Neural cell (in vitro differentiated cells): Measurements from ENCODE around the gene PTTG1. TPM values are rescaled to one million over a fixed set of nuclear protein-coding genes. Genes with fewer than 3 reads are reported as not detected.

Experiments
- H2AFZ ChIP-seq: fragments of 200-600, 300-800 bp; sonication (generic), shearing (Covaris generic); 2 replicates; pipeline ENCODE4 v1.6.0; 2014; ENCODE audit warnings: low read depth, mild to moderate bottlenecking, antibody characterized with exemption, low read length, moderate library complexity
- H3F3A ChIP-seq: fragments of 200-600 bp; shearing (Covaris generic); 2 replicates; pipeline ENCODE4 v1.6.1; 2016; ENCODE audit warnings: mild to moderate bottlenecking, moderate library complexity, mixed read lengths, antibody characterized with exemption, low read length; ENCODE audit not compliant: insufficient read depth, poor library complexity, severe bottlenecking
- H3K27ac ChIP-seq: fragments of 200-600, 300-800 bp; sonication (generic), shearing (Covaris generic); 2 replicates; pipeline ENCODE4 v1.5.1; 2014; ENCODE audit warnings: mild to moderate bottlenecking, low read length, moderate library complexity
- H3K27me3 ChIP-seq: fragments of 300-800, 200-600 bp; sonication (generic), shearing (Covaris generic); 2 replicates; pipeline ENCODE4 v1.6.0; 2014; ENCODE audit warnings: mild to moderate bottlenecking, low read depth, low read length, moderate library complexity; ENCODE audit not compliant: insufficient read depth
- H3K36me3 ChIP-seq: fragments of 300-800, 200-600 bp; sonication (generic), shearing (Covaris generic); 2 replicates; pipeline ENCODE4 v1.5.1; 2014; ENCODE audit warnings: mild to moderate bottlenecking, antibody characterized with exemption, low read length, moderate library complexity; ENCODE audit not compliant: insufficient read depth
- H3K4me2 ChIP-seq: fragments of 300-800, 200-600 bp; sonication (generic), shearing (Covaris generic); 2 replicates; pipeline ENCODE4 v1.6.0; 2014; ENCODE audit warnings: mild to moderate bottlenecking, low read length
- H3K4me3 ChIP-seq: fragments of 300-800, 200-600 bp; sonication (generic), shearing (Covaris generic); 2 replicates; pipeline ENCODE4 v1.5.1; 2014; ENCODE audit warnings: mild to moderate bottlenecking, low read length, moderate library complexity
- H3K79me2 ChIP-seq: fragments of 200-600 bp; shearing (Covaris generic); replicated peaks from 2 replicates; pipeline ENCODE4 v1.6.0; 2014; ENCODE audit warnings: mild to moderate bottlenecking, low read length, moderate library complexity; ENCODE audit not compliant: insufficient read depth
- H3K9ac ChIP-seq: fragments of 300-800, 200-600 bp; sonication (generic), shearing (Covaris generic); 2 replicates; pipeline ENCODE4 v1.6.1; 2016; ENCODE audit warnings: mild to moderate bottlenecking, low read length, mixed read lengths
- H3K9me2 ChIP-seq: fragments of 200-600 bp; shearing (Covaris generic); 2 replicates; pipeline ENCODE4 v1.6.1; 2016; ENCODE audit warnings: mild to moderate bottlenecking, low read length, mixed read lengths; ENCODE audit not compliant: insufficient read depth
- H3K9me3 ChIP-seq: fragments of 200-600, 300-800 bp; sonication (generic), shearing (Covaris generic); 2 replicates; pipeline ENCODE4 v1.6.1; 2016; ENCODE audit warnings: mild to moderate bottlenecking, mixed run types, low read length, moderate library complexity, mixed read lengths
- H4K20me1 ChIP-seq: fragments of 200-600 bp; shearing (Covaris generic); 2 replicates; pipeline ENCODE4 v1.6.1; 2016; ENCODE audit warnings: mild to moderate bottlenecking, mixed run types; ENCODE audit not compliant: insufficient read depth
- EP300 ChIP-seq: fragments of 450-650 bp; conservative IDR thresholded peaks from 2 replicates; pipeline ENCODE4 v1.6.1; 2014; ENCODE audit warnings: antibody characterized with exemption, mild to moderate bottlenecking, moderate library complexity; ENCODE audit not compliant: poor library complexity, severe bottlenecking
- EZH2 ChIP-seq: fragments of 200-600, 300-800 bp; shearing (Covaris generic), sonication (generic); IDR thresholded peaks from 2 replicates; pipeline ENCODE4 v1.6.1; 2014; ENCODE audit warnings: antibody characterized with exemption, low read length, borderline replicate concordance, mild to moderate bottlenecking; ENCODE audit not compliant: insufficient read depth, poor library complexity, severe bottlenecking
- MXI1 ChIP-seq: fragments of 450-650 bp; conservative IDR thresholded peaks from 2 replicates; pipeline ENCODE4 v1.6.1; 2014; ENCODE audit warnings: antibody characterized with exemption, mild to moderate bottlenecking; ENCODE audit not compliant: poor library complexity, severe bottlenecking
- POLR2AphosphoS5 ChIP-seq: IDR thresholded peaks from 2 replicates; pipeline ENCODE4 v1.6.1; 2012
- RAD21 ChIP-seq: fragments of 450-650 bp; conservative IDR thresholded peaks from 2 replicates; pipeline ENCODE4 v1.6.1; 2014; ENCODE audit warnings: antibody characterized with exemption, mild to moderate bottlenecking, moderate library complexity
- REST ChIP-seq: IDR thresholded peaks from 2 replicates; pipeline ENCODE4 v1.6.1; 2012; ENCODE audit warnings: borderline replicate concordance
- SMC3 ChIP-seq: fragments of 450-650 bp; conservative IDR thresholded peaks from 2 replicates; pipeline ENCODE4 v1.6.1; 2014; ENCODE audit warnings: antibody characterized with exemption, mild to moderate bottlenecking, moderate library complexity; ENCODE audit not compliant: poor library complexity
- TAF1 ChIP-seq: IDR thresholded peaks from 2 replicates; pipeline ENCODE4 v1.6.1; 2012; ENCODE audit warnings: low read depth
- polyA plus RNA-seq: library from polyadenylated mRNA; depleted of rRNA; stranded (reverse); fragments of >200 nt; gene quantifications from 2 replicates; pipeline ENCODE4 v1.2.3, GENCODE V29; 2014
- TF ChIP-seq, protein P1 (sequence below): fragments of 450-650 bp; IDR thresholded peaks from 2 replicates; pipeline ENCODE4 v1.5.1; 2014; ENCODE audit warnings: antibody characterized with exemption, mild to moderate bottlenecking, moderate library complexity; ENCODE audit not compliant: poor library complexity, severe bottlenecking

PTTG1 gene
- polyA plus RNA-seq, 1 donor from 2014 or later = 42.6 TPM

DNA sequence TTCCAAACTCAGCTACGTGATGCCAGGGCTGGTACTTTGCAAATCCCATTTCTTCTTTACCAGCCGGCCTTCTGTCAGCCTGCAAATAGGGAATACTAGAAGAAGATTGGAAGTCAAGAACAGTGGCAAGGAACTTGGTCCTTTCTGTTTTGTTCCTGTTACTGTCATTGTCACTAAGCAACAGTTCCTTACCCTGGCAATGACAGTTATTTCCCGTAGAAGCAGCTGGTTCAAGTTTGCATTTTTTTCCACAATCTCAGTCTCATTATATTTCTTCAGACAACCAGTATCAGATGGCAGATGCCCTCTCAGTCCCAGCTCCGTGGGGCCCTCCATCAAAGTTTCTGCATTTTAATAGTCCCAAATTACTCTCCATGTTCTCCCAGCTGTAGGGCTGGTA is 42.1 kb upstream of the PTTG1 start:
- TF ChIP-seq EZH2 (no peak), SMC3 (no peak), POLR2AphosphoS5 (no peak), TAF1 (no peak), RAD21 (no peak), REST (no peak), EP300 (no peak), MXI1 (no peak)
- TF ChIP-seq, protein P1, sequence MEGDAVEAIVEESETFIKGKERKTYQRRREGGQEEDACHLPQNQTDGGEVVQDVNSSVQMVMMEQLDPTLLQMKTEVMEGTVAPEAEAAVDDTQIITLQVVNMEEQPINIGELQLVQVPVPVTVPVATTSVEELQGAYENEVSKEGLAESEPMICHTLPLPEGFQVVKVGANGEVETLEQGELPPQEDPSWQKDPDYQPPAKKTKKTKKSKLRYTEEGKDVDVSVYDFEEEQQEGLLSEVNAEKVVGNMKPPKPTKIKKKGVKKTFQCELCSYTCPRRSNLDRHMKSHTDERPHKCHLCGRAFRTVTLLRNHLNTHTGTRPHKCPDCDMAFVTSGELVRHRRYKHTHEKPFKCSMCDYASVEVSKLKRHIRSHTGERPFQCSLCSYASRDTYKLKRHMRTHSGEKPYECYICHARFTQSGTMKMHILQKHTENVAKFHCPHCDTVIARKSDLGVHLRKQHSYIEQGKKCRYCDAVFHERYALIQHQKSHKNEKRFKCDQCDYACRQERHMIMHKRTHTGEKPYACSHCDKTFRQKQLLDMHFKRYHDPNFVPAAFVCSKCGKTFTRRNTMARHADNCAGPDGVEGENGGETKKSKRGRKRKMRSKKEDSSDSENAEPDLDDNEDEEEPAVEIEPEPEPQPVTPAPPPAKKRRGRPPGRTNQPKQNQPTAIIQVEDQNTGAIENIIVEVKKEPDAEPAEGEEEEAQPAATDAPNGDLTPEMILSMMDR = no peak
- Histone ChIP-seq H3K9me3 (no peaks in the 10 kb centered on the region), H3K79me2 (no peaks in the 10 kb centered on the region), H3F3A (no peaks in the 10 kb centered on the region), H4K20me1 (no peaks in the 10 kb centered on the region), H3K27ac (no peak overlapping the region), H3K4me3 (no peak overlapping the region), H3K9ac (no peak overlapping the region), H3K9me2 (no peaks in the 10 kb centered on the region), H3K27me3 (no peaks in the 10 kb centered on the region), H3K4me2 (no peak overlapping the region), H2AFZ (no peak overlapping the region), H3K36me3 (no peaks in the 10 kb centered on the region)

DNA sequence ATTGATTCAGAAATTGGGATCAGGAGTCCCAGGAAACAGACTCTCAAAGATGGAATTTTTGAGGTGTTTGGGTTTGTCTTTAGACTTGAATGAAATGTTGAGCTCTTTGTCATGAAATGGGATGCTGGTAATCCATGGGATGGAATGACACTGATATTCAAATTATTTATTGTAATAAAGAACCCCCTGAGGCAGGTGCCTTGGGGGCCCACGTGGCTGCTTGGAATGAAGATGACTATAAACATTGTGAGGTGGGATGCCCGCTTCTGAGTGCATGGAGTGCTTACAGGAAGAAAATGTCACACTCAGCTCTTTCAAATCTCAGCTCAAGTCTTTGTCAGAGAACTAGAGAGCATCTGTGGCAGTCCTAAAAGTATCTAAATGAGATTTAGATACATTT is 41.6 kb upstream of the PTTG1 start:
- no peaks in the 10 kb centered on the region for H3K27me3 ChIP-seq
- H4K20me1 ChIP-seq = no peaks in the 10 kb centered on the region
- H3K4me3 ChIP-seq = no peak overlapping the region
- H3K27ac ChIP-seq = no peak overlapping the region
- no peaks in the 10 kb centered on the region for H3F3A ChIP-seq
- no peaks in the 10 kb centered on the region for H3K9me3 ChIP-seq
- no peaks in the 10 kb centered on the region for H3K36me3 ChIP-seq
- TF ChIP-seq MXI1 = no peak
- no peak for TF ChIP-seq TAF1
- TF ChIP-seq POLR2AphosphoS5 = no peak
- no peak for TF ChIP-seq EP300
- no peak for TF ChIP-seq EZH2
- no peak for TF ChIP-seq SMC3
- TF ChIP-seq, protein P1 = no peak
- no peak for TF ChIP-seq REST
- no peak for TF ChIP-seq RAD21
- no peak overlapping the region for H3K4me2 ChIP-seq
- no peak overlapping the region for H3K9ac ChIP-seq
- no peaks in the 10 kb centered on the region for H3K9me2 ChIP-seq
- no peaks in the 10 kb centered on the region for H3K79me2 ChIP-seq
- no peak overlapping the region for H2AFZ ChIP-seq
